Measurements from ENCODE around the gene SALL1.

- TF ChIP-seq, protein P1, sequence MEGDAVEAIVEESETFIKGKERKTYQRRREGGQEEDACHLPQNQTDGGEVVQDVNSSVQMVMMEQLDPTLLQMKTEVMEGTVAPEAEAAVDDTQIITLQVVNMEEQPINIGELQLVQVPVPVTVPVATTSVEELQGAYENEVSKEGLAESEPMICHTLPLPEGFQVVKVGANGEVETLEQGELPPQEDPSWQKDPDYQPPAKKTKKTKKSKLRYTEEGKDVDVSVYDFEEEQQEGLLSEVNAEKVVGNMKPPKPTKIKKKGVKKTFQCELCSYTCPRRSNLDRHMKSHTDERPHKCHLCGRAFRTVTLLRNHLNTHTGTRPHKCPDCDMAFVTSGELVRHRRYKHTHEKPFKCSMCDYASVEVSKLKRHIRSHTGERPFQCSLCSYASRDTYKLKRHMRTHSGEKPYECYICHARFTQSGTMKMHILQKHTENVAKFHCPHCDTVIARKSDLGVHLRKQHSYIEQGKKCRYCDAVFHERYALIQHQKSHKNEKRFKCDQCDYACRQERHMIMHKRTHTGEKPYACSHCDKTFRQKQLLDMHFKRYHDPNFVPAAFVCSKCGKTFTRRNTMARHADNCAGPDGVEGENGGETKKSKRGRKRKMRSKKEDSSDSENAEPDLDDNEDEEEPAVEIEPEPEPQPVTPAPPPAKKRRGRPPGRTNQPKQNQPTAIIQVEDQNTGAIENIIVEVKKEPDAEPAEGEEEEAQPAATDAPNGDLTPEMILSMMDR (IDR thresholded peaks at IDR 0.05; ENCODE audit: poor library complexity, severe bottlenecking): no peak
- no peak for TF ChIP-seq TAF1 (IDR thresholded peaks at IDR 0.05; ENCODE audit: low read depth)
- no peak for TF ChIP-seq EZH2 (IDR thresholded peaks at IDR 0.05; ENCODE audit: borderline replicate concordance, insufficient read depth, low read length, poor library complexity, severe bottlenecking)
These were observed 744 bp downstream of the SALL1 start for GRCh38 chr16:51150165-51150887.

Measured in neural cell (in vitro differentiated cells).